KBM-7 (cell line): ENCODE results near the gene RAP1B.
A peak's percentile ranks its signal among the peaks of the same experiment; 100 is the strongest.

Experiments
- DNase-seq: peaks from one replicate; pipeline ENCODE4 v3.0.0-alpha.2; 2015
- in situ Hi-C: fragments of 300-500 bp; cut with MboI; formaldehyde crosslinking; loops from 2 replicates; pipeline ENCODE4 v1.14.3; 2020; ENCODE audit warnings: low sequenced_read_pairs, low pct_unique_long_range_greater_than_20kb, mixed read lengths

Gene RAP1B

DNA sequence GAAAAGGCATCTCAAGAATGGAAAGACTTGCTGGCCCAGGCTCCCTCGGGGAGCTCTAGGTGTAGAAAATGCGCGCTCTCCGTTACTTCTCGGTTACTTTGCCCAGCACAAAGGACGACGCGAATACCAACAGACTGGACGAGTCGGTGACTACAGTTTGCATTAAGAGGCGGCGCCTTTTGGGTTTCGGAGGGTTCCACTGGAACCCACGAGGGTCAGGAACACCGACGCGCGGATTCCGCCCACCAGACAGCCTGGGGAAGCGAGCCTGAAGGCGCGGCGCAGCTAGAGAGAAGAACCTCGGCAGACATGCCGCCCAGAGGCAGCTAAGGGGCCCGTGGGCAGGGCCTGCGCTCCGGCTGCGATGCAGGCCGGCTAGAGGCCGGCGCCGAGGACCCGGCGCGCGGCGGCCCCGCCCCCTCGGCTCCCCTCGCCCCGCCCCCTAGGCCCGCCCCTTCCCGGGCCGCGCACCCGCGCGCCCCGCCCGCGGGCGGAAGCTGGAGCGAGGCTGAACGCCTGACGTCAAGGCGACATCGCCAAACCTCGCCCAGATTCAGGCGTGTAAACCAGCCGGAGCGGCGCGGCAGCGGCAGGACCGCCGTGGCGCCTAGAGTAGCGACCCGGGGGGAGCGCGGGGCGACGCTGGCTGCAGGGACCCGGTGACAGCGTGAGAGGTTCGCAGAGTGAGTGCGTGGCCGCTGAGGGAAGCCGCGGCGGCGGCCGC, at the start of gene RAP1B:
Gene RAP1B (plus strand): TSS at position 530 of the 724 bp plus-strand sequence. CDS start 37,826 bp downstream, outside the sequence.
- in situ Hi-C loops = no loop called here
- peak; percentile 76 for DNase-seq

DNA sequence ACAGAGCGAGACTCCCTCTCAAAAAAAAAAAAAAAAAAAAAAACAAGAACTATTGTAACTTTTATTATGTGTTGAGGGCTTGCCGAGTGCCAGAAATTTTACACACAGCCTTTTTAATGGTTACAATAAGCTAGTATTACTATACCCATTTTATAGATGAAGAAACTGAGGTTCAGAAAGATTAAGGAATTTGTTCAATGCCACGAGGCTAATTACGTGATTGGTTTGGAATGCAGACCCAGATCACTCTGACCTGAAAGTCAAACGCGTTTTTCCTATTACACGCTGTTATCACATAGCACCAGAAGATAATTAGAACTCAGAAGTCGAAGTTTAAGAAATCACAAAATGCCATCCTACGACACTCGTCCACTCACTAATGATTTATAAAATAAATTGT, 48.9 kb upstream of the RAP1B start:
- DNase-seq = no peak
- in situ Hi-C loops = no loop called here

- in situ Hi-C loops = no loop called here
- no peak for DNase-seq
Observed at GRCh38 chr12:68564166-68564565, 46.5 kb upstream of the RAP1B start.

- no peak for DNase-seq
Observed at GRCh38 chr12:68565391-68565903, 45.3 kb upstream of the RAP1B start.

GRCh38 chr12:68568922-68569569, 41.7 kb upstream of the RAP1B start:
- no peak for DNase-seq
- in situ Hi-C loops = no loop called here

More at GRCh38 chr12:68565391-68565903, 45.3 kb upstream of the RAP1B start:
- in situ Hi-C loops = no loop called here

DNA sequence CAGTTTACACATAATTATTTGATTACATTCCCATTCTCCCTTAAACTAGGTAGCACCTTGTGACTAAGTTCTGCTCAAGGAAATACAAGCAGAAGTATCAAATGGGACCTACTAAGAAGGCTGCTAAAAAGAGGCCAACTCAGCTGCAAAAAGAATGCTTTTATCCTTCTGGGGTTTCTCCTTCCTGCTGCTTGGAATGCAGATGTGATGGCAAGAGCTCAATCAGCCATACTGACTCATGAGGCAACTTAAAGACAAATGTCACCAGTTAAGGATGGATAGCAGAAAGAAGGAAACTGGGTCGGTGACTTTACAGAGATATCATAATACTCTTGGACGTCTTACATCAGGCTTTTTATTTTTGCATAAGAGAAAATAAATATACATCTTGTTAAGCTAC, 38.0 kb upstream of the RAP1B start:
- in situ Hi-C loops = no loop called here
- no peak for DNase-seq

DNA sequence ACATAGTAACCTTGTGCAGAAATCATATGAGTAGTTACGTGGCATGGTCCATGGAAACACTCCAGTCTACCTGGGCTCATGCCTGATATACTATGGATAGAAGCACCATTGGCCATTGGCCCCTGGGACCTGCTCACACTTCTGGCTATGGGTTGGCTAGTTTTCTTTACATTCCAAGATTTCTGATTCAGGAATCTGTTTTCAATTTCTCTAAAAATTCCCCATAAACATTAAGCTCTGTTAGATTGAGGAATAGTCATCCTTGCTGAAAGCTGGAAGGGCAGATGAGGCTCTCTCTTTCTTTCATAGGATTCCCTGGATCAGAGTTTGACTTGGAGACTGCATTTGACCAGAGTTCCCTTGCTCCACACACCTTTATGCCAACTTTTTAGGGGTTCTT, 37.3 kb upstream of the RAP1B start:
- DNase-seq = no peak
- in situ Hi-C loops = no loop called here

- in situ Hi-C loops = no loop called here
Observed at GRCh38 chr12:68577949-68578348, 32.8 kb upstream of the RAP1B start.

GRCh38 chr12:68578765-68579164, 31.9 kb upstream of the RAP1B start:
- no peak for DNase-seq
- in situ Hi-C loops = no loop called here

More at GRCh38 chr12:68577949-68578348, 32.8 kb upstream of the RAP1B start:
- no peak for DNase-seq

GRCh38 chr12:68579254-68579653, 31.4 kb upstream of the RAP1B start:
- DNase-seq = no peak
- in situ Hi-C loops = no loop called here

DNA sequence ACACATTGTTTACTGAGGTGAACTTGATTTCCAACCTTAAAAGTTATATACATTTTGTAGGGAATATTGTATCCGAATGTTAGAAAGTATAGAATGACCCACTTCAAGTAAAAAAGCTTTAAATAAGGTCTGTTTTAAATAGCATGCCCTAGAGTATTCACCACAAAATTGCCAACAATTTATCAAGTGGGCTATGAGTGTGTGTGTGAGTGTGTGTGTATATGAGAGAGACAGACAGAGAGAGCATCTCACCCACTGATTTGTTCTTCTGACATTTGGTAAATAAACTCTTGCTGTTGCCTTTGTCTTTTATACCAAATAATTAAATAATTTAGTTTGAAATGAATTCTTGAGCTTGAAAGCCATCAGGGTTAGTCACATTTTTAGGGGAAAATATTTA, 29.8 kb upstream of the RAP1B start:
- in situ Hi-C loops = no loop called here

DNA sequence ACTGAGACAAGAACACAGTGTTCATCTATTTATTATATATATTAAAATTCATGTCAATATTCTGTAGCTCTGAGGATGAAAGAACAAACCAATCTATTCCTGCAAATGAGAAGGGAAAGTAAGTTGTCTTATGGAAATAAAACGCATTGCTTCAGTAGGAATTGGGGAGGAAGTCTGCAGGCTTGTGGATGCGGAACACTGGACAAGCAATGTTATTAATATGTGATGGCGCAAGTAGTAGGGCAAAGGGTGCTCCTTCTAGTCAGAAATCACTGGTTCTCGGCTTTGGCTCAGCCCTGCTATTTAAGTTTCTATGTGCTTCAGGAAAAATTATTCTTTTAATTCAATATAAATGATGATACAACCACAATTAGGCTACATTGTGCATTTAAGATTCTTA, 28.8 kb upstream of the RAP1B start:
- in situ Hi-C loops = no loop called here

More for the DNA sequence above, 29.8 kb upstream of the RAP1B start:
- no peak for DNase-seq

GRCh38 chr12:68585966-68586365, 24.7 kb upstream of the RAP1B start:
- DNase-seq = no peak
- in situ Hi-C loops = no loop called here

More for the DNA sequence above, 28.8 kb upstream of the RAP1B start:
- no peak for DNase-seq

- in situ Hi-C loops = no loop called here
- DNase-seq = peak; percentile 87
Observed at GRCh38 chr12:68587448-68587873, 23.2 kb upstream of the RAP1B start.

- DNase-seq = no peak
- in situ Hi-C loops = no loop called here
Observed at GRCh38 chr12:68589194-68589593, 21.5 kb upstream of the RAP1B start.

DNA sequence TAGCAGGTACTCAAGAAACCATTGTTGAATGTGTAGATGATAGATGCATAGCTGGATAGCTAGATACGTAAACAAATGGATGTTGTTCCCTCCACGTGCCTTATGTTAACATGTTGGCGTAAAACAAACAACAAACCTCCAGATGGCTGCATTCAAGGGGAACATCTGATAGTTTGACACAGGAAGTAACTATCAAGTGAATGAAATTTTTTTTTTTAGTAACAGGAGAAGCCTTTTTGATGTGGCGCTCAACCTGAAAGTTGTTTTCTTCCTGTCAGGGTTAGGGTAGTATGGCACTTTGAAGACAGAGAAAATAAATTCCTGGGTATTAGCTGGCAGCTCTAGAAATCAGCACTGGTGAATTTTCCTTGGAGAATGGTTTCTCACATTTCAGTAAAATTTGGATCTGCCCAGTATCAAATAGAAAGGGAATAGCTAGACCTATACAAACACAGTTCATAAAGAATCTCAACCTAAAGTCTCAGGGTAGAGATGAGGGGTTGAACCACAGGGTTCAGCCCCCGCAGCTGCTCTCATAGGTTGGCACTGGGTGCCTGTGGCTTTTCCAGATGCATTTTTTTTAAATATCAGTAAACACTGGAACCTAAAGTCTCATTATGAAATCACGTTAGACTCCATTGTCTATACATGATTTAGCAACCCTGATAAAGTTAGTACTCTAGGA, 18.8 kb upstream of the RAP1B start:
- no peak for DNase-seq
- in situ Hi-C loops = no loop called here

GRCh38 chr12:68595241-68595640, 15.5 kb upstream of the RAP1B start:
- in situ Hi-C loops = no loop called here

GRCh38 chr12:68601767-68602166, 8.9 kb upstream of the RAP1B start:
- DNase-seq = no peak
- in situ Hi-C loops = no loop called here

More at GRCh38 chr12:68595241-68595640, 15.5 kb upstream of the RAP1B start:
- DNase-seq = no peak

GRCh38 chr12:68602720-68603119, 8.0 kb upstream of the RAP1B start:
- in situ Hi-C loops = no loop called here
- DNase-seq = no peak

GRCh38 chr12:68608191-68608590, 2.5 kb upstream of the RAP1B start:
- in situ Hi-C loops = no loop called here
- no peak for DNase-seq
